Activated naive CD4-positive, alpha-beta T cell treated with anti-CD3 and anti-CD28 coated beads for 36 hours (primary cell): Measurements from ENCODE around the gene TRPC4AP. TPM values are rescaled to one million over a fixed set of nuclear protein-coding genes. Genes with fewer than 3 reads are reported as not detected.

Experiments used
- CTCF ChIA-PET: fragments of 350-600 bp; sonication (Branson Sonifier 250); formaldehyde crosslinking; loops from one replicate; lab custom pipeline; 2021; ENCODE audit warnings: antibody characterized with exemption; lab: Charles Lee
- DNase-seq: peaks from one replicate; pipeline ENCODE4 v3.0.0-alpha.2; 2020
- H3K27ac Mint-ChIP-seq: one replicate; pipeline ENCODE4 v1.8.0; 2021; ENCODE audit warnings: mild to moderate bottlenecking, mixed read lengths
- H3K27me3 Mint-ChIP-seq: one replicate; pipeline ENCODE4 v1.8.0; 2021; ENCODE audit warnings: low read depth, mixed read lengths
- H3K36me3 Mint-ChIP-seq: one replicate; pipeline ENCODE4 v1.8.0; 2021; ENCODE audit warnings: low read depth, mixed read lengths
- H3K4me1 Mint-ChIP-seq: one replicate; pipeline ENCODE4 v1.8.0; 2021; ENCODE audit warnings: low read depth, mixed read lengths
- H3K4me3 Mint-ChIP-seq: one replicate; pipeline ENCODE4 v1.8.0; 2021; ENCODE audit warnings: mild to moderate bottlenecking, moderate library complexity, mixed read lengths
- H3K9me3 Mint-ChIP-seq: one replicate; pipeline ENCODE4 v1.8.0; 2021; ENCODE audit warnings: mixed read lengths
- intact Hi-C: fragments of 100-400 bp; cut with micrococcal nuclease; formaldehyde crosslinking; loops from one replicate; pipeline ENCODE4 v1.15.1; 2023
- total RNA-seq, 2 experiments: library from RNA; stranded (reverse); gene quantifications; one replicate each; pipeline ENCODE4 v1.2.3, GENCODE V29; 2021

Gene TRPC4AP
- total RNA-seq, 2 experiments from 2014 or later: 49.6 to 51.7 TPM

DNA sequence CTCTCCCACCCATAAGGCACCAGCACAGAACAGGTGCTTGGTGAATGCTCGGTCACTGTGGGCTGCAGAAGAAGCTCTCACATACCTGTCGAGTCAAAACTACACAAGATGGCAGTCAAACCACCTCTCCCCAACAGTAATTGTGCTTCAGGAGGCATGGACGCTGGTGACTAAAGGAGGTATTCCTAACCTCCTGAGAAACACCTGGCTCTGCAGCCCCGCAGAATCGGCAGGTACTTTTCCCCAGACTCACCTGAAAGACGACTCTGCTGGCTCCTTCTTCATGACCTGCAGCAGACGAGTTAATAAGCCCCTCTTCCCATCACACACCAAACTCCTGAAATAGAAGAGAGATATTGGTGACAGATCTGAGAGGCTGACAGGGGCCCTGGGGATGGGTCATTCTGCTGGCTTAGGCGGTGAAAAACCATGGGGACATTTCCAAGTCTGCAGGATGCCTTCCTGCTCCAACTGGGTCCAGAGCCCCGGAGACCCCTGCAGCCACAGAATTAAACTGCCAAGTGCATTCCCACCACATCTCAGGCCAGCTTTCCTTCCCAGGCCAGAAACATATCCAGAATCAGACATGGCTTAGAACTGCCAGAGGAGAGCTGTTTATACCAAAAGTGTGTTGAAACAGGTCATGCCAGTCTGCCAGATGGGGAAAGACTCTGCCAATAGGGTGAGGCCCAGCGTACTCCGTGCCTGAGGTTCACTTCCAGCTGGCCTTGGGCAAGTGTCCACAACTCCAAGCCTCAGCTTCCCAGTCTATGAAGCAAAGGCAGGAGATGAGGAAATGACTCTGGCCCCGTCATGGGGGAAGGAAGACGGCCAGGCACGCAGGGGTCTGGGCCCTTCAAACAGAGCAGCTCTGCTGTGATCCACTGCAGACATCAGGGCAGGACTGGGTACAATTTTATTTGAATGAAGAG lies 83.9 kb downstream of the TRPC4AP start:
- DNase-seq: peak; percentile 2
- Mint-ChIP-seq H3K9me3 (no peaks in the 10 kb centered on the region), H3K27ac (no peak overlapping the region), H3K4me1 (no peaks in the 10 kb centered on the region), H3K36me3 (peaks cover 24% of the 10 kb centered on the region), H3K4me3 (no peak overlapping the region), H3K27me3 (no peaks in the 10 kb centered on the region)
- CTCF ChIA-PET: no interaction called here
- intact Hi-C loops: no loop called here

- H3K27ac Mint-ChIP-seq: peak overlapping the region; percentile 13
- no peaks in the 10 kb centered on the region for H3K27me3 Mint-ChIP-seq
Observed at GRCh38 chr20:35007891-35008290, 84.7 kb downstream of the TRPC4AP start.

GRCh38 chr20:35007413-35007812 lies 85.2 kb downstream of the TRPC4AP start:
- H3K4me3 Mint-ChIP-seq: no peak overlapping the region
- CTCF ChIA-PET: no interaction called here
- H3K4me1 Mint-ChIP-seq: no peaks in the 10 kb centered on the region
- intact Hi-C loops: no loop called here
- H3K27ac Mint-ChIP-seq: no peak overlapping the region
- no peaks in the 10 kb centered on the region for H3K9me3 Mint-ChIP-seq
- H3K36me3 Mint-ChIP-seq: peaks cover 24% of the 10 kb centered on the region
- no peaks in the 10 kb centered on the region for H3K27me3 Mint-ChIP-seq
- no peak for DNase-seq

More at GRCh38 chr20:35007891-35008290, 84.7 kb downstream of the TRPC4AP start:
- no peak overlapping the region for H3K4me3 Mint-ChIP-seq
- no peaks in the 10 kb centered on the region for H3K9me3 Mint-ChIP-seq
- intact Hi-C loops: no loop called here
- no peaks in the 10 kb centered on the region for H3K4me1 Mint-ChIP-seq
- H3K36me3 Mint-ChIP-seq: peaks cover 24% of the 10 kb centered on the region
- CTCF ChIA-PET: no interaction called here
- DNase-seq: peak; percentile 2

DNA sequence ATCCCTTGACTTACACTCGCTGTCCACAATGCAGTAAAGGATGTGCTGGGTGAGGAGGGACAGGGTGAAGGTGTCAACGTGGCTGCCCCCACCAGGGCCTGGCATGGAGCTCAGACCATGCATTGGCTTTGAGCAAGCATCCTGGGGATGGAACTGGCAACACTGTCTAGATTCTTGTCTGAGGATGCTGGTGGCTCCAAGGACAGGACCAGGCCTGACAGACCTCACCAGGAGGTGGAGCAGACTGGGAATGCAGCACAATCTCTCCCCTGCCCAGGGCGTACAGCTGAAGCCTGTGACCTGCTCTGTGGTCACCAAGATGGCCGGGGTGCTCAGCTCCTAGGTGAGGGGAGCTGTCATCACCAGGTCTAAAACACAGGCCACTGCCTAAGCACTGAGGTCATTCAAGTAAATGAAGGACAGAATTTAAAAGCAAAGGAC lies 86.1 kb downstream of the TRPC4AP start:
- CTCF ChIA-PET: no interaction called here
- no peaks in the 10 kb centered on the region for H3K9me3 Mint-ChIP-seq
- H3K27me3 Mint-ChIP-seq: no peaks in the 10 kb centered on the region
- H3K36me3 Mint-ChIP-seq: peaks cover 20% of the 10 kb centered on the region
- no peaks in the 10 kb centered on the region for H3K4me1 Mint-ChIP-seq
- no peak overlapping the region for H3K27ac Mint-ChIP-seq
- H3K4me3 Mint-ChIP-seq: no peak overlapping the region
- DNase-seq: peak; percentile 3
- intact Hi-C loops: no loop called here

GRCh38 chr20:35006009-35006408 lies 86.6 kb downstream of the TRPC4AP start:
- no peaks in the 10 kb centered on the region for H3K9me3 Mint-ChIP-seq
- no peak overlapping the region for H3K4me3 Mint-ChIP-seq
- peaks cover 18% of the 10 kb centered on the region for H3K36me3 Mint-ChIP-seq
- no peaks in the 10 kb centered on the region for H3K4me1 Mint-ChIP-seq
- intact Hi-C loops: no loop called here
- DNase-seq: peak; percentile 4
- H3K27ac Mint-ChIP-seq: no peak overlapping the region
- CTCF ChIA-PET: no interaction called here
- H3K27me3 Mint-ChIP-seq: no peaks in the 10 kb centered on the region

GRCh38 chr20:35005463-35005961 lies 87.1 kb downstream of the TRPC4AP start:
- Mint-ChIP-seq H3K4me1 (no peaks in the 10 kb centered on the region), H3K9me3 (no peaks in the 10 kb centered on the region), H3K27me3 (no peaks in the 10 kb centered on the region), H3K36me3 (peaks cover 15% of the 10 kb centered on the region), H3K4me3 (no peak overlapping the region), H3K27ac (no peak overlapping the region)
- intact Hi-C loops: no loop called here
- DNase-seq: no peak
- CTCF ChIA-PET: no interaction called here

GRCh38 chr20:35004749-35005462 lies 87.7 kb downstream of the TRPC4AP start:
- Mint-ChIP-seq H3K36me3 (peaks cover 12% of the 10 kb centered on the region), H3K27ac (no peak overlapping the region), H3K27me3 (no peaks in the 10 kb centered on the region), H3K4me3 (no peak overlapping the region), H3K4me1 (no peaks in the 10 kb centered on the region), H3K9me3 (no peaks in the 10 kb centered on the region)
- CTCF ChIA-PET: no interaction called here
- DNase-seq: no peak
- intact Hi-C loops: no loop called here

DNA sequence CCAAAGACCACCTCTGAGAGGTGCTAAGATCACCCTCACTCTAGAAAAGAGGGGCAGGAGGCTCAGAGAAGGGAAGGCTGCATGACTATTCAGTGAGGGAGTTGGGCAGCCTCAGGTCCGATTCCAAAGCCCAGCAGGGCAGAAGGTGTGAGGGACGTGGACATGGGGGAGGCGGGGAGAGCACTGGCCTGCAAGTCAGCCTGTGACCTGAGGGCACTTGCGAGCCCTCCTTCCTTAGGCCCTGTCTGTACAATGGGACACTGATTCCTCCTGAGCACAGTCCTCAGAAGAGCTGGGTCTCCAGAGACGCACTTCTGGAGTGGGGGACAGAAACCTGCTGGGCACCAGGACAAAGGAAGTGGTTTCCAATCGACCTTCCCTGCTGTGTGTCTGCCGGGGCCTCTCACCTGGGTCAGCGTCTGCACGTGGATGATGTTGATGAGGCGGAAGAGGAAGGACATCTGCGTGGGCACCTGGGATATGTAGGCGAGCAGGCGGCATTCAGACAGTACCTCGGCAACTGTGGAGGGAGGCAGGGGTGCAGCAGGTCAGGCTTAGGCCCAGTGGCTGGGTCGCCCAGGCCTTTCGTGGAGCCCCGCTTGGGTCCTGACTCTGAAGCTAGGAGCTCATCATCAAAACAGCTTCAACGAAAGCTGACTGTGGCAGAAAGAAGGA lies 88.4 kb downstream of the TRPC4AP start:
- no peaks in the 10 kb centered on the region for H3K9me3 Mint-ChIP-seq
- intact Hi-C loops: no loop called here
- no peaks in the 10 kb centered on the region for H3K27me3 Mint-ChIP-seq
- peaks cover 14% of the 10 kb centered on the region for H3K36me3 Mint-ChIP-seq
- DNase-seq: no peak
- H3K4me3 Mint-ChIP-seq: no peak overlapping the region
- no peaks in the 10 kb centered on the region for H3K4me1 Mint-ChIP-seq
- no peak overlapping the region for H3K27ac Mint-ChIP-seq
- CTCF ChIA-PET: no interaction called here

DNA sequence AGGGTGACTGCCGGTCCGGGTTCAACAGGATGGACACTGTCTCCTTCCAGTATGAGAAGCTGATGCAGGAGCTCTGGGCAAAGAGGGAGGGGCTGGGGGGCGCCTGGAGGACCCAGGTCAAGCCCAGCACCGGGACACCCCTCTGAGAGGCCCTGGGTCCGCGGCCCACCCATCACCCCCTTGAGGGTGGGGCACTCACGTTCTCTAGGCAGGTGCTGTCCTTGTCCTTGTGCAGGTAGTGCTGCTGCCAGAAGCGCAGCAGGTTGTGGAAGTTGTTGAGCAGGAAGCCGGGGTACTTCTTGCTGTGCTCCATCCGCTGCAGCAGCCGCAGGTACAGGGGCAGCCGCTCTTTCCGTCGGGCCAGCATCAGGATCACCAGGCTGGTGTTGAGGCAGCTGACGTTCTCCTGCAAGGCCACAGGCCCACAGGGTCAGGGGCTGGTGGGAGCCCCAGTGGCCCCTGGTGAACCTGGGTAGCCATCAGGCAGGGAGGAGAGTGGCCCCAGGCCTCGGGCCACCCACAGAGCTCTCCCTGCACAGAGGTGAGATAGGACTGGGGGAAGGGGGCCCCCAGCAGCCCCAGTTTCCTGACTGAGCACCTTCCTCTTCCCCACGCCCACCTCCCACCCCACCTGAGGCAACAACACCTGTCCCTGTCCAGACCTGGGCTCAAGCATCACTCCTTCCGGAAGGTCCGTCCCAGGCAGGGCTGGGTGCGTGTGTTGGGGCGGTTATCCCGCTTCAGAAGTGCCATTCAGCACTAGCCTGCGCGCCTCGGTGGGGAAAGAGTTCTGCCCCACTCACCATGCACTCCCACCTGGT lies 89.2 kb downstream of the TRPC4AP start:
- H3K36me3 Mint-ChIP-seq: peaks cover 15% of the 10 kb centered on the region
- H3K27me3 Mint-ChIP-seq: no peaks in the 10 kb centered on the region
- intact Hi-C loops: no loop called here
- CTCF ChIA-PET: no interaction called here
- no peaks in the 10 kb centered on the region for H3K4me1 Mint-ChIP-seq
- no peak overlapping the region for H3K4me3 Mint-ChIP-seq
- H3K27ac Mint-ChIP-seq: no peak overlapping the region
- DNase-seq: no peak
- no peaks in the 10 kb centered on the region for H3K9me3 Mint-ChIP-seq

- H3K36me3 Mint-ChIP-seq: peaks cover 16% of the 10 kb centered on the region
- H3K27ac Mint-ChIP-seq: no peak overlapping the region
- H3K4me1 Mint-ChIP-seq: no peaks in the 10 kb centered on the region
- H3K4me3 Mint-ChIP-seq: no peak overlapping the region
- H3K27me3 Mint-ChIP-seq: no peaks in the 10 kb centered on the region
- intact Hi-C loops: no loop called here
- H3K9me3 Mint-ChIP-seq: no peaks in the 10 kb centered on the region
- DNase-seq: no peak
- CTCF ChIA-PET: no interaction called here
Observed at GRCh38 chr20:35002426-35003210, 90.0 kb downstream of the TRPC4AP start.
